Measurements from ENCODE around the gene MAP4. TPM values are rescaled to one million over a fixed set of nuclear protein-coding genes. Genes with fewer than 3 reads are reported as not detected.

The MAP4 gene
- total and polyA plus RNA-seq, 4 donors: 110 to 467 (median 266) TPM

Small RNA genes within 50 kb of the gene (microRNA-seq; reads per million reads assigned to microRNA genes)
- 10.9 to 39.9 reads per million in 2 donors for gene MIR1226

Other genes starting within 250 kb of the MAP4 start
- gene SMARCC1, start 234.5 kb downstream of the MAP4 start, total RNA-seq: 10 to 100 TPM; 65.3 to 66.8 TPM
- 10 to 100 TPM; 12.5 to 16.4 TPM for gene SMARCC1, start 234.5 kb downstream of the MAP4 start, polyA plus RNA-seq
- 10 to 100 TPM; 47.6 to 53.6 TPM for gene DHX30, start 213.3 kb downstream of the MAP4 start, total RNA-seq
- gene DHX30, start 213.3 kb downstream of the MAP4 start, polyA plus RNA-seq: 10 to 100 TPM; 12.8 to 54.2 TPM
- gene CDC25A, start 172.0 kb upstream of the MAP4 start, total RNA-seq: under 1 TPM; 0.52 to 0.57 TPM
- 1 to 10 TPM in 1 of 2 donors, under 1 TPM in 1; 0.08 to 1.8 TPM for gene CDC25A, start 172.0 kb upstream of the MAP4 start, polyA plus RNA-seq
- under 1 TPM; 0.65 to 0.90 TPM for gene CAMP, start 207.1 kb upstream of the MAP4 start, total RNA-seq
- 1 to 10 TPM in 1 of 2 donors, not detected in 1; 4.0 TPM for gene CAMP, start 207.1 kb upstream of the MAP4 start, polyA plus RNA-seq
- 10 to 100 TPM in 1 of 2 donors, 1 to 10 TPM in 1; 7.1 to 19.4 TPM for gene ZNF589, start 224.7 kb upstream of the MAP4 start, total RNA-seq
- gene ZNF589, start 224.7 kb upstream of the MAP4 start, polyA plus RNA-seq: 1 to 10 TPM; 2.5 to 6.7 TPM